Activated T-cell treated with anti-CD3 and anti-CD28 coated beads, Interleukin-2, amount 50 U/mL, for 24 hours (primary cell): ENCODE data around the gene GABRB3.

ENCODE experiments used
- DNase-seq: peaks from one replicate; pipeline ENCODE4 v3.0.0-alpha.2; 2020
- H3K27ac Mint-ChIP-seq: 2 replicates; pipeline ENCODE4 v1.8.0; 2020; ENCODE audit warnings: mild to moderate bottlenecking, mixed read lengths
- H3K27me3 Mint-ChIP-seq: 2 replicates; pipeline ENCODE4 v1.8.0; 2020; ENCODE audit warnings: mixed read lengths
- H3K36me3 Mint-ChIP-seq: 2 replicates; pipeline ENCODE4 v1.8.0; 2020; ENCODE audit warnings: low read depth, mixed read lengths
- H3K4me1 Mint-ChIP-seq: 2 replicates; pipeline ENCODE4 v1.8.0; 2020; ENCODE audit warnings: low read depth, mixed read lengths
- H3K4me3 Mint-ChIP-seq: 2 replicates; pipeline ENCODE4 v1.8.0; 2020; ENCODE audit warnings: mild to moderate bottlenecking, moderate library complexity, mixed read lengths
- H3K9me3 Mint-ChIP-seq: 2 replicates; pipeline ENCODE4 v1.8.0; 2020; ENCODE audit warnings: mixed read lengths

The GABRB3 gene

GRCh38 chr15:26674467-26674866, 98.4 kb downstream of the GABRB3 start:
- peaks cover 5% of the 10 kb centered on the region for H3K9me3 Mint-ChIP-seq
- no peaks in the 10 kb centered on the region for H3K27me3 Mint-ChIP-seq
- H3K27ac Mint-ChIP-seq = no peak overlapping the region
- DNase-seq = no peak
- no peaks in the 10 kb centered on the region for H3K4me1 Mint-ChIP-seq
- no peak overlapping the region for H3K4me3 Mint-ChIP-seq
- H3K36me3 Mint-ChIP-seq = no peaks in the 10 kb centered on the region

GRCh38 chr15:26673445-26673844, 99.4 kb downstream of the GABRB3 start:
- H3K9me3 Mint-ChIP-seq = peaks cover 2% of the 10 kb centered on the region
- H3K36me3 Mint-ChIP-seq = no peaks in the 10 kb centered on the region
- H3K4me3 Mint-ChIP-seq = no peak overlapping the region
- no peaks in the 10 kb centered on the region for H3K27me3 Mint-ChIP-seq
- no peak for DNase-seq
- H3K27ac Mint-ChIP-seq = no peak overlapping the region
- H3K4me1 Mint-ChIP-seq = no peaks in the 10 kb centered on the region

GRCh38 chr15:26670116-26670515, 102.8 kb downstream of the GABRB3 start:
- Mint-ChIP-seq H3K4me1 (no peaks in the 10 kb centered on the region), H3K36me3 (no peaks in the 10 kb centered on the region), H3K27me3 (no peaks in the 10 kb centered on the region), H3K4me3 (no peak overlapping the region), H3K9me3 (peaks cover 3% of the 10 kb centered on the region), H3K27ac (no peak overlapping the region)
- no peak for DNase-seq

- DNase-seq = no peak
- no peak overlapping the region for H3K4me3 Mint-ChIP-seq
- H3K27ac Mint-ChIP-seq = no peak overlapping the region
- no peaks in the 10 kb centered on the region for H3K27me3 Mint-ChIP-seq
- no peaks in the 10 kb centered on the region for H3K4me1 Mint-ChIP-seq
- H3K9me3 Mint-ChIP-seq = peaks cover 4% of the 10 kb centered on the region
- H3K36me3 Mint-ChIP-seq = no peaks in the 10 kb centered on the region
These were observed 105.5 kb downstream of the GABRB3 start for GRCh38 chr15:26667222-26667988.

GRCh38 chr15:26665957-26666791, 106.7 kb downstream of the GABRB3 start:
- Mint-ChIP-seq H3K4me1 (no peaks in the 10 kb centered on the region), H3K27ac (no peak overlapping the region), H3K9me3 (peaks cover 4% of the 10 kb centered on the region), H3K27me3 (no peaks in the 10 kb centered on the region), H3K4me3 (no peak overlapping the region), H3K36me3 (no peaks in the 10 kb centered on the region)
- DNase-seq = no peak

GRCh38 chr15:26662283-26662682, 110.6 kb downstream of the GABRB3 start:
- no peak overlapping the region for H3K4me3 Mint-ChIP-seq
- H3K9me3 Mint-ChIP-seq = peaks cover 4% of the 10 kb centered on the region
- no peaks in the 10 kb centered on the region for H3K36me3 Mint-ChIP-seq
- DNase-seq = no peak
- H3K27ac Mint-ChIP-seq = no peak overlapping the region
- H3K27me3 Mint-ChIP-seq = no peaks in the 10 kb centered on the region
- no peaks in the 10 kb centered on the region for H3K4me1 Mint-ChIP-seq

GRCh38 chr15:26661748-26662147, 111.1 kb downstream of the GABRB3 start:
- Mint-ChIP-seq H3K36me3 (no peaks in the 10 kb centered on the region), H3K4me3 (no peak overlapping the region), H3K9me3 (peaks cover 4% of the 10 kb centered on the region), H3K27me3 (no peaks in the 10 kb centered on the region), H3K4me1 (no peaks in the 10 kb centered on the region), H3K27ac (no peak overlapping the region)
- DNase-seq = no peak

GRCh38 chr15:26661107-26661506, 111.8 kb downstream of the GABRB3 start:
- Mint-ChIP-seq H3K27me3 (no peaks in the 10 kb centered on the region), H3K4me1 (no peaks in the 10 kb centered on the region), H3K9me3 (peaks cover 4% of the 10 kb centered on the region), H3K36me3 (no peaks in the 10 kb centered on the region), H3K4me3 (no peak overlapping the region), H3K27ac (no peak overlapping the region)
- DNase-seq = no peak

- DNase-seq = no peak
- Mint-ChIP-seq H3K4me1 (no peaks in the 10 kb centered on the region), H3K36me3 (no peaks in the 10 kb centered on the region), H3K9me3 (peaks cover 4% of the 10 kb centered on the region), H3K27ac (no peak overlapping the region), H3K4me3 (no peak overlapping the region), H3K27me3 (no peaks in the 10 kb centered on the region)
These were observed 112.6 kb downstream of the GABRB3 start for GRCh38 chr15:26660241-26660640.

- no peaks in the 10 kb centered on the region for H3K4me1 Mint-ChIP-seq
- H3K9me3 Mint-ChIP-seq = peaks cover 6% of the 10 kb centered on the region
- DNase-seq = no peak
- no peaks in the 10 kb centered on the region for H3K36me3 Mint-ChIP-seq
- no peak overlapping the region for H3K4me3 Mint-ChIP-seq
- H3K27me3 Mint-ChIP-seq = no peaks in the 10 kb centered on the region
- no peak overlapping the region for H3K27ac Mint-ChIP-seq
These were observed 114.6 kb downstream of the GABRB3 start for GRCh38 chr15:26658290-26658689.

- H3K27ac Mint-ChIP-seq = no peak overlapping the region
- H3K4me1 Mint-ChIP-seq = no peaks in the 10 kb centered on the region
- peaks cover 13% of the 10 kb centered on the region for H3K9me3 Mint-ChIP-seq
- DNase-seq = no peak
- no peaks in the 10 kb centered on the region for H3K27me3 Mint-ChIP-seq
- no peak overlapping the region for H3K4me3 Mint-ChIP-seq
- H3K36me3 Mint-ChIP-seq = no peaks in the 10 kb centered on the region
These were observed 116.8 kb downstream of the GABRB3 start for GRCh38 chr15:26656080-26656479.

- Mint-ChIP-seq H3K9me3 (peaks cover 28% of the 10 kb centered on the region), H3K4me1 (no peaks in the 10 kb centered on the region), H3K27me3 (no peaks in the 10 kb centered on the region), H3K36me3 (no peaks in the 10 kb centered on the region), H3K27ac (no peak overlapping the region), H3K4me3 (no peak overlapping the region)
- DNase-seq = no peak
These were observed 121.0 kb downstream of the GABRB3 start for GRCh38 chr15:26651909-26652308.

- no peak overlapping the region for H3K4me3 Mint-ChIP-seq
- no peak overlapping the region for H3K27ac Mint-ChIP-seq
- H3K9me3 Mint-ChIP-seq = peaks cover 32% of the 10 kb centered on the region
- no peaks in the 10 kb centered on the region for H3K36me3 Mint-ChIP-seq
- no peaks in the 10 kb centered on the region for H3K4me1 Mint-ChIP-seq
- H3K27me3 Mint-ChIP-seq = no peaks in the 10 kb centered on the region
- DNase-seq = no peak
These were observed 124.2 kb downstream of the GABRB3 start for GRCh38 chr15:26648676-26649075.

GRCh38 chr15:26644948-26645347, 127.9 kb downstream of the GABRB3 start:
- no peaks in the 10 kb centered on the region for H3K36me3 Mint-ChIP-seq

GRCh38 chr15:26641144-26641543, 131.7 kb downstream of the GABRB3 start:
- DNase-seq = no peak
- no peaks in the 10 kb centered on the region for H3K27me3 Mint-ChIP-seq
- H3K4me3 Mint-ChIP-seq = no peak overlapping the region
- H3K27ac Mint-ChIP-seq = no peak overlapping the region
- H3K9me3 Mint-ChIP-seq = peaks cover 6% of the 10 kb centered on the region
- no peaks in the 10 kb centered on the region for H3K4me1 Mint-ChIP-seq
- H3K36me3 Mint-ChIP-seq = no peaks in the 10 kb centered on the region

More at GRCh38 chr15:26644948-26645347, 127.9 kb downstream of the GABRB3 start:
- Mint-ChIP-seq H3K27ac (no peak overlapping the region), H3K4me3 (no peak overlapping the region), H3K4me1 (no peaks in the 10 kb centered on the region), H3K27me3 (no peaks in the 10 kb centered on the region), H3K9me3 (peaks cover 22% of the 10 kb centered on the region)
- no peak for DNase-seq
